Activated CD8-positive, alpha-beta memory T cell treated with anti-CD3 and anti-CD28 coated beads for 24 hours (primary cell): Measurements from ENCODE around the gene KMT2C.
"Not testable (repeated sequence)": the region's sequence is repeated elsewhere in the genome, so short reads cannot be mapped to it uniquely, and the experiment has no call there.

Experiments
- DNase-seq: peaks from one replicate; pipeline ENCODE4 v3.0.0-alpha.2; 2020

The KMT2C gene

GRCh38 chr7:152353281-152353680, 82.5 kb downstream of the KMT2C start:
- DNase-seq: not testable (repeated sequence)

- not testable (repeated sequence) for DNase-seq
Observed at GRCh38 chr7:152351747-152352146, 84.1 kb downstream of the KMT2C start.

GRCh38 chr7:152351168-152351567, 84.6 kb downstream of the KMT2C start:
- no peak for DNase-seq

- DNase-seq: no peak
Observed at GRCh38 chr7:152347888-152348287, 87.9 kb downstream of the KMT2C start.

- no peak for DNase-seq
Observed at GRCh38 chr7:152344253-152344652, 91.5 kb downstream of the KMT2C start.

- DNase-seq: no peak
Observed at GRCh38 chr7:152342796-152343195, 93.0 kb downstream of the KMT2C start.

GRCh38 chr7:152341914-152342236, 93.9 kb downstream of the KMT2C start:
- no peak for DNase-seq

GRCh38 chr7:152341039-152341913, 94.5 kb downstream of the KMT2C start:
- DNase-seq: no peak

GRCh38 chr7:152340161-152340560, 95.6 kb downstream of the KMT2C start:
- DNase-seq: no peak

- no peak for DNase-seq
Observed at GRCh38 chr7:152338561-152338960, 97.2 kb downstream of the KMT2C start.

- DNase-seq: no peak
Observed at GRCh38 chr7:152336754-152337368, 98.9 kb downstream of the KMT2C start.

- DNase-seq: no peak
Observed at GRCh38 chr7:152335900-152336571, 99.8 kb downstream of the KMT2C start.

GRCh38 chr7:152333134-152333533, 102.7 kb downstream of the KMT2C start:
- DNase-seq: no peak

GRCh38 chr7:152330827-152331226, 105.0 kb downstream of the KMT2C start:
- DNase-seq: no peak

GRCh38 chr7:152329469-152329868, 106.3 kb downstream of the KMT2C start:
- DNase-seq: no peak

- DNase-seq: no peak
Observed at GRCh38 chr7:152328234-152328633, 107.6 kb downstream of the KMT2C start.

- no peak for DNase-seq
Observed at GRCh38 chr7:152315845-152316244, 120.0 kb downstream of the KMT2C start.

GRCh38 chr7:152313831-152314604, 121.8 kb downstream of the KMT2C start:
- DNase-seq: no peak

GRCh38 chr7:152313217-152313616, 122.6 kb downstream of the KMT2C start:
- DNase-seq: no peak

- DNase-seq: no peak
Observed at GRCh38 chr7:152312316-152312715, 123.5 kb downstream of the KMT2C start.

GRCh38 chr7:152307902-152308301, 127.9 kb downstream of the KMT2C start:
- no peak for DNase-seq

- DNase-seq: not testable (repeated sequence)
Observed at GRCh38 chr7:152299542-152300143, 136.2 kb downstream of the KMT2C start.

- no peak for DNase-seq
Observed at GRCh38 chr7:152292897-152293296, 142.9 kb downstream of the KMT2C start.
